CD4-positive, alpha-beta T cell treated with Interleukin-4 for 1 hour (primary cell): ENCODE measurements around the gene ONECUT3.
A peak's percentile ranks its signal among the peaks of the same experiment; 100 is the strongest.

Source experiments
- DNase-seq, 2 donors: peaks; one replicate each; pipeline ENCODE4 v3.0.0-alpha.2; 2020 to 2022

Gene ONECUT3

DNA sequence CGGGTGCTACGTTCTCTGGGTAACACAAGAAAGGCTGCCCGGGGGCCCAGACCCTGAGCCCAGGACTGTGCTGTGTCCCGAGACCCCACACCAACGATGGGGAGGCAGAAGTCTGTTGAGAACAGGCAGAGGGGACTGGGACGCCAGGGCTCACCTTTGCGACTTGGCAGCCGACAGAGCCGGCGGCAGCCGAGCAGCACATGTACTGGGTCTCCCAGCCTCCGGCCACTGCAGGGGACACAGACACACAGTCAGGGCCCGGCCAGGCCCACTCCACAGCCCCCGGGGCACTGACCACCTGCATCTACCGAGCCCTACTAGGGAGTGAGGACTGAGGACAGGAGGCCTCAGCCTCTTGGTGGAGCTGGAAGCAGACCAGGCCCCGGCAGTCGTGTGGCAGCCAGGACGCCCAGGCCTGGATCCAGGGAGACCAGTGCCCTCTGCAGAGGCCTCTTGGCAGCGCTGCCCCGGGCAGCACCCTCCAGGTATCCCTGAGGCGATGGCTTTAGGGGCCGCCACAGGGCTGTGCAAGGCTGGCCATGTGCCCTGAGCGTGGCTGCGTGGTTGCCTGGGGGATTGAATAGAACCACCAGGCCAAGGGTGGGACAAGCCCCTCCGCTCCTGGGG, 64.4 kb downstream of the ONECUT3 start:
- no peak for DNase-seq

DNA sequence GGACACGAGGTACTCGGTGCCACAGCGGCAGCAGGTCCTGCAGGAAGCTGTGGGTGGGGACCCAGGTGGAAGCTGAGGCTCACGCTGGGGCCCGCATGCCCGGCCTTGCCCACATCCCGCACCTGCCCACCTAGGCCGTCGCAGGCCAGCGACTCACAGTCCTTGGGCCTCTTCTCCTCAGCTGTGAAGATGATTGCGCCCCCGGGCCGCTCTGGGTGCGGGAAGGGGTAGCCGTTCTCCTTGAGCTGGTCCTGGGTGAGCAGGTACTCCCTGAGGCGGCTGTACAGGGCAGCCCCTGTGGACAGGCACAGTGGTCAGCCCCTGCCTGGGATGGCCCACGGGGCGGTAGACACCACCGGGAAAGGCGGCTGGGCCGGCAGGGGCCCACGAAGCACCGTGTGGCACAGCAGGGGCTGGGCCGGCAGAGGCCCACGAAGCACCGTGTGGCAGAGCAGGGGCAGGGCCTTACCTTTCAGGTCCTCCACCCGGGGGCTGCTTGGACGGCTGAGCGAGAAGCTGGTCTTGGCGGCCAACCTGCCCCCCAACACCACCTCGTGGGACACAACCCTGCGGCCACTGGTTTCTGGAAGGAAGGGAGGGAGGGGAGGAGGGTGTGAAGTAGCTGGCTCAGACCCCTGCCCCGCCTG, 65.4 kb downstream of the ONECUT3 start:
- no peak for DNase-seq

DNA sequence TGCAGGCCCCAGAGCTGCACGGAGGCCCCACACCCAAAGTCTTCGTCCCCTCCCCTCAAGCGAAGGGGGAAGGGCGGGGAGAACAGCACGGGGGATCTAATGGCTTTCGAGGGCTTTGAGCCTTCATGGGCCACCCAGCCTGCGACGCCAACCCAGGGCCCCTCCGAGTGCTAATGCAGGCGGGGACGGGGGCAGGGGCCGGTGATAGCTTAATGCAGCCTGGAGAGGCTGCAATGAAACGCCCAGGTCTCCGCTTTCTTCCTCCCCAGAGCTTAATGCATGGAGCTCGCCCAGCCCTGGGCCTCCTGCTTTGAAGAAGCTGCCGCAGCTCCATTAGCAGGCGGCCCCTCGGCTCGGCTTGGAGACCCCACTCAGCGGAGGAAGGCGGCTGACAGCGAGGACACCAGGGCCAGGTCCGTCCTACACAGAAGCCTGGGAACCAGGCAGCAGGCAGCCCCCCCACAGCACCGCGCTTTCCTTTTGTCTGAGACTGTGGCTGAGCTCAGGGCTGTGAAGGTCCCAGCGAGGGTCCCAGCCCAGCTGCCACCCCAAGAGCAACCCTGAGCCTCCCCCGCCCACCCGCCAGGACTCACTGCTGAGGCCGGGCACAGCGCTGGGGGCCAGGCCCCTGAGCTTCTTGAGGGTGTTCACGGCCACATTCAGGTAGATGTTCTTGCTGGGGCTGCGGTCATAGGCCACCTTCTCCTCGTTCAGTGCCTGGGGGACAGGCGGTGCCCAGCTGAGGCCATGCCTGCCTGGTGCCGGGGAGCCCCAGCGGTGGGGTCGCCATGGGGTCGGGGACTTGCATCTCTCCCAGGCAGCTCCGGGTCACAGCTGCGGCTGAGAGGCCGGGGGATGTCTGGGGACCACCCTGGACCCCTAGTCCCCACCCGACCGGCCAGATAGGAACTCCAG, 66.3 kb downstream of the ONECUT3 start:
- DNase-seq, result no peak

DNA sequence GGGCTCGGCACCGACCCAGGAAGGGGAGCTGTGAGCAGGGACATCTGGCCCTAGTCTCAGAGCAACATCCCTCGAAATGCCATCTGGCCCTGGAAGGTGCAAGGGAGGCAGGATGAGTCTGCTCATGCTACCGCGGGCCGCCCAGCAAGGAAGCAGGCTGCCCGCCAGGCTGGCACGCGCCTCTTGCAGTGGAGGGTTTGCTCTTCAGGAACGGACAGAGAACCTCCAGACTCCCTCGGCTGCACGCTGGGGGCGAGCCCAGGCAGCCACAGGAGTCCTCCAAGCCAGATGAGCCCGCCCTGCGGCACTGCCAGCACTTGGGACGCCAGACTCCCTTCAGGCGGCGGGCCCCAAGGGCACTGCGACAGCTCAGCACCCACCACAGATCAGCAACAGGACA, 68.9 kb downstream of the ONECUT3 start:
- DNase-seq, result no peak

DNA sequence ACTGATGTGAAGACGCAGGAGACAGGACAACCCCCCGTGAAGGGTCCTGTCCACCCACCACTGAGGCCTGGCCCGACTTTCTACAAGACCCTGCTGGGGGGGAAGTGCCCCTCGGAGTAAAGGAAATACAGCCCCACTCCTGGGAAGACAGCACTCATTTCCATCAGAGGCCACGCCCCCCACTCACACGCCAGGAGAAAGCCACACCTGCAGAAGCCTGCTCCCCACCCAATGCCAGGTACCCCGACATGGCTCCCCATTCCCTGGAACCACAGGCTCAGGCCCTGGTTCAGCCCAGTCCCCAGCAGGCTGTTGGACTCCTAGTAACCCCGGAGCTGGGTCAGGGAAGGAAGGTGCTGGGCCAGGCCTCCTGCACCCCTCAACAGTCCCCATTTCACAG, 69.7 kb downstream of the ONECUT3 start:
- no peak for DNase-seq

DNA sequence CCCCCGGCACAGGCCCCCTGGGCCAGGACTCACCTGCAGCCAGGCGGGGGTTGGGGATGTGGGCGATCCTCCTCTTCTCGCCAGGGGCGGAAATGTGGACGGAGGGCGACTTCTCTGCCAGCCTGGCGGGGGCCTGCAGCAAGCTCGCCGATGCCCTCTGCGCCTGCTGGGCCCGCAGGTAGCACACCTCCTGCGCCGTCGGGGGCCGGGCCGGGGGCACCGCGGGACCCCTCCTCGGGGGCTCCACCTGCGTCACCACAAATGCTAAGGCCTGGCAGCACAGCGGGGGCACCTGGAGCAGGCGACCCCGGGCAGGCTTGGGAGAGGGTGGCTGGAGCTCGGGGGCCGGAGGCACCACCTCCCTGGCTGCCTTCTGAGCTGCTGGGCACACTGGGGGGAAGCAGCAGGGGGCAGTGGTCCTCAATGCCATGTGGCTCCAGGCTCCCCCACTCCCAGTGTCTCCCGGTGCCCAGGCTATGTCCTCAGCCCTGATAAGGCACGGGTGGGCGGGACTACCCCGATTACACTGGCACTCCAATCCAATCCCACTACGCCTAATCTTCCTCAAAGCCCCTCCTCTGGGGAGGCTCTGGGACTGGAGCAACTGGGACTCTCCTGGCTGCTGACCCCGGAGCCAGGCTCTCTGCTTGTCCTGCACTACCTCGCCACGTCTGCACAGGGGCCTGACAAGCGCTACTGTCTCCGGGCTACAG, 70.4 kb downstream of the ONECUT3 start:
- no peak for DNase-seq

DNA sequence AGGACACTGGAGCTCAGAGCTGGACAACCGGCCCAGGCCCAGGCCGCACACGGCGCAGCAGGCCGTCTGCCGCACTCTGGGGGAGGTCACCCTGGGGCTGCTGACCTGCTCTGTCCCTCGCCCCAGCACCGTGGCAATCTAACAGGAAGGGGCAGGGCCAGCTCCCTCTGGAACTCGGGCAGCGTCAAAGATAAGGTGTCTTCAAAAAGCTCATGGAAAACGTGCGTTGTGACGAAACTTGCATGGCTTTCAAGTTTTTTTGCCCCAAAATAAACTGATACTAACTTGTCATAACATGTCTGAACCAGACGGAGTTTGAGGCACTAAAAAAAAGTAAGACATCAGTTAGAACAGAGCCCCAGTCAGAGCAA, 70.9 kb downstream of the ONECUT3 start:
- DNase-seq, result no peak

DNA sequence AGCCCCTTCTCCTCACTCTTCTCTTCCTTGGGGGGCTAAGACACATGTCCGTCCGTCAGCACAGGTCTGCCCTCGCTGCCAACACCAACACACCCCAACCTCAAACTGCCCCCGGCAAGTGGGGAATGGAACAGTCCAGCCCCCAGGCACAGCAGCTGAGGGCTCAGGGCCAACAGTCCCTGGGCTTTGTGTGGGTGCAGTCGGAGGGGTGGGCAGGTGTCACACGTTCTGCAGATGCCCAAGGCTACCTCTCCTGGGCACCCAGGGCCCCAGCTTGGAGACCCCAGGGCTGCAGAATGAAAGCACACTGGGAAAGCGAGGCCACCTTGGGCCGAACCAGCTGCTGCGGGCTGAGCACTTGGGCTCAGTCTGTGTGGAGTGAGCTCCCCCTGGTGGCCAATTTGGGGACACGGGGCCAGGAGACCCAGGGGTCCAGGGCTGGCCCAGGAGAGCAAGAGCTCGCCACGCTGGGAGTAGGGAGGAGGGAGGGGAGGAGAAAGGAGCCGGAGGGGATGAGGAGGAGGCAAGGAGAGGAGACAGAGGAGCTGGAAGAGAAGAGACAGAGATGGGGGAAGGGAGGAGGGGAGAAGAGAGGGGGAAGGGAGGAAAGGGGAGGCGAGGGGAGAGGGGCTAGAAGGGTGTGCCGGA, 72.7 kb downstream of the ONECUT3 start:
- peak; percentile 77 for DNase-seq

DNA sequence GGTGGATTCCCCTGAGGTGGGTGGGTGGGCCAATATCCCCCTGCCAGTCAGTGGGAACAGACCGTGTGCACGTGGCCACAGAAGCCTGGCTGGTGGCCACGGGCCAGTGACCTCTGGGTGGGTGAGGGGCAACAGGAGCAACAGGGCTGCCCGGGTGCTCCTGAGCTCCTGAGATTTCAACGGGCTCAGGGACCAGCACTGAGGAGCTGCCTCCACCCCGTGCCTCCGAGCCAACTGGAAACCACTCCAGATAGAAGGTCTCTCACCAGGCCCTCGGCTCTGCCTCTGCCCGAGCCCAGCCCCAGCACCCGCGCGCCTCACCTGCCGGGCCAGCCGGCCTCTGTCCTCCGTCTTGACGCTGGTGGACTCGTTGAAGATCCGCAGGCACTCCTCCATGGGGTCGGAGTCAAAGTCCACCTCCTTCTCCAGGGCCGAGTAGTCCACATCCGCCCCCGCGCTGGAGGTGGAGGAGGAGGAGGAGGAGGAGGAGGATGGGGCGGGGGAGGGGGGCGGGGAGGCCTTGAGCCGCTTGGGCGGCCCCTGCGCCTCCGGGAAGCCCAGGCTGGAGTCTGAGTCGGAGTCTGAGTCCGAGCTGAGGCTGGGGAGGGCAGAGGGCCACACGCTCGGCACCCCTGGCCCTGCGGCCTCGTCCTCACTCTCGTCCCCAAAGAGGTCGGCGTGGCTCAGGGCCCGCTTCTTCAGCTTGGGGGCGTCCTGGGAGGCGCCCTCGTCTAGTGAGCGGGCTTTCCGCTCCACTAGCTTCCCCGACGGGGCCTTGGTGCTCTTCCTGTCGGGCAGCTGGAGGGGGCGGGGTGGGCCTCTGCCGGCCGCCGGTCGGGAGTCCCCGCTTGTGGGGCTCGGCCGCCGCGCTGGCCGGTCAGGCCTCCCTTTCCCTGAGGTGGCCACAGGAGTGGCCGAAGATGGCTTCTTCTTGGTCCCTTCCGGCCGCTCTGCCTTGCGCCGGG, 73.5 kb downstream of the ONECUT3 start:
- DNase-seq, result no peak

DNA sequence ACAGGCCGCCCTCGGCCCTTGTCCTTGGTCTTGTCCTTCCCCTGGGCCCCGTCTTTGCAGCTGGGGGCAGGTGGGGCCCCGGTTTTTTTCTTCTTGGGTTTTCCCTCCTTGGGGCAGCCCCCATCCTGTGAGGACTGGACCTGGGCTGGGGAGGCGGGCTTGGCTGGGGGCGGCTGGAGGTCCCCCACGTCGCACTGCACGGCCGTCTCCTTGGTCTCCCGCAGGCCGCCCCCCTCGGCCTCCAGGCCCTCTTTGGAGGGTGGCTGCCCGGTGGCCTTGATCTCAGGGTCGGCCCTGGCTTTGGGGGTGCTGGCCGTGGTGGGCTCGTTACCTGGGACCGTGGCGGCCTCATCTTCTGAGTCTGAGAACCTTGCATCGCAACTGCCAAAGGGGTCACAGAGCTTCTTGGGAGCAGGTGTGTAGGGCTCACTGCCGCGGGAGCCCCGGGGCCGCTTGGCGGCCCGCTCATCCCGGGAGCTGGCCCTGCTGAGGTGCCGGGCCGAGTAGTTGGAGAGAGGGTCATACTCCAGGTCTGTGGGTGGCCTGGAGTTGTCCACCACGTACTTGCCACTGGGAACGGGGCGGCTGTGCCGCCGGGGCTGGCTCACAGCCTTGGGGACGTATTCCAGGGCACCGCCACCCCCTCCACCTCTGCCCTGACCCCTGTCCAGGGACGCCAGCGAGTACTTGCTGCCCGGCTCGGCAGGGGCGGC, 74.4 kb downstream of the ONECUT3 start:
- DNase-seq, result no peak

DNA sequence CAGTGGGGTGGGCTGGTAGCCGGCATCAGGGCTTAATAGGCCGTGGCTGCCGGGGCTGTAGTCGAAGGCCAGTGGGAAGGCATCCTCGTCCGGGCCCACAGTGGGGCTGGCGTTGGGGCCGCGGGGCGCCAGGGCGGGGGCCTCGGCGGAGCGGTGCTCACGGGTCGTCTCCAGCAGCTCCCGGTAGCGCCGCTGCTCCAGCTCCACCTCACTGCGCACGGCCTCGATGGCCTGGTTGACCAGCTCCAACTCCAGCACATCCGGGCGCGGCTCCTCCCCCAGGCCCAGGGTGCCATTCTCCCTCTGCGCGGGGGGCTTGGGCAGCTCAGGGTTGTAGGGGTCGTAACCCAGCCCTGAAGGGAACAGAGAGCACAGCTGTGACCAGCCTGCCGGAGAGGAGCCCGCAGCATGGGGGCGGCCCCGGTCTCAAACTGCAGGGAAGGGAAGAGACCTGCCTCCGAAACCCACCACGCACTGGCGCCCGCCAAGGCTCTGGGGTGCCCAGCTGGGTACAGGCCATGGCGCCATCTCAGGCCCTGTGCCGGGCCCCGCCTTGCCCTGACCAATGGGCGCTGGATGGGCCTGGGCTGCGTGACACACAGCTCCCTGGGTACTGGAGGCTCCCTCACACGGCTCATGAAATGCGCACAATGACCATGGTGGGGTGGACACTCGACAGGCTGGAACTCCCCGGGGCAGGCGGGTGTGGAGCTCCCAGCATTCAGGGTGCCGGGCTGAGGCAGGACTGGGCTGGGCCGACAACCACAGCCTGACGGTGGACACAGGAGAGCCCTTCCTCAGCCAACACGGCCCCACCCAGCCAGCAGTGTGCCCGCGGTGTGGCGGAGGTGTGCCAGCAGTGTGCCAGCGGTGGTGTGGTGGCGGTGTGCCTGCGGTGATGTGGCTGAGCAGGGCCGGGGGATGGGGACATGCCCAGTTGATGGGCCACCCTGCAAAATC, 75.3 kb downstream of the ONECUT3 start:
- no peak for DNase-seq

DNA sequence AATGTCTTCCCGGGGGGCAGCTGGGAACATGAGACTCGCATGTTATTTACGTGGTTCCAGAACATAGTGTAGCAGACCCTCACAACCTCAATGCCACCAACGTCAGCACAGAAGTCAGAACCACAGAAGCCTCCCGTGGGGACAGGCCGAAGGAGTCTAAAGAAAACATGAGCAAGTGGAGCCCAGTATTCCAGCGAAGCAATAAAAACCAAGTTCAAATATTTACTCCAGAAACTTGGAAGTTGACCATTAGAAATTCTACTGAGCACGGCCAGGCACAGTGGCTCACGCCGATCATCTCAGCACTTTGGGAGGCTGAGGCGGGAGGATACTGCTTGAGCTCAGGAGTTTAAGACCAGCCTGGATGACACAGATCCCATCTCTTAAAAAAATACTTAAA, 76.7 kb downstream of the ONECUT3 start:
- no peak for DNase-seq

DNA sequence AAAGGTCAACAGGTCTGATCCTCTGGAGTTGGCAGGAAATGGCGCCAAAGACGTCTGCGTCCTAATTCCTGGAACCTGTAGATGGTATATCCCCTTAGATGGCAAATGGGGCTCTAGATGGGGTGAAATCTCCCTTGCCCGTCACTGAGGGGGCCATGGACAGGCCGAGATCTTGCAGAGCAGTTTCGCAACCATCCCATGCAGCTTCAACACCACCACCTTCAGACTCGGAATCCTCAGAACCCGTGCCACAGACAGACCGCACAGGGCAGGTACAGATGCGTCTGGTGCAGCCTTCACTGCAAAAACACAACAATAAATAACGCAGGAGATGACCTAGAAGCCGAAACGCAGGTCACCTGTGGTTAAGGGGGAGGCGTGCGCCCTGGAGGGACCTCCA, 77.3 kb downstream of the ONECUT3 start:
- no peak for DNase-seq
